ENCODE results near the gene FBF1. TPM values are rescaled to one million over a fixed set of nuclear protein-coding genes. Genes with fewer than 3 reads are reported as not detected.
A peak's percentile ranks its signal among the peaks of the same experiment; 100 is the strongest.

The FBF1 gene
- total and polyA plus RNA-seq, 9 of the 15 experiments (the other 6 are each of a cell fraction or from before 2014, with no cell fraction given), result 0.46 to 14.9 (median 7.5) TPM

DNA sequence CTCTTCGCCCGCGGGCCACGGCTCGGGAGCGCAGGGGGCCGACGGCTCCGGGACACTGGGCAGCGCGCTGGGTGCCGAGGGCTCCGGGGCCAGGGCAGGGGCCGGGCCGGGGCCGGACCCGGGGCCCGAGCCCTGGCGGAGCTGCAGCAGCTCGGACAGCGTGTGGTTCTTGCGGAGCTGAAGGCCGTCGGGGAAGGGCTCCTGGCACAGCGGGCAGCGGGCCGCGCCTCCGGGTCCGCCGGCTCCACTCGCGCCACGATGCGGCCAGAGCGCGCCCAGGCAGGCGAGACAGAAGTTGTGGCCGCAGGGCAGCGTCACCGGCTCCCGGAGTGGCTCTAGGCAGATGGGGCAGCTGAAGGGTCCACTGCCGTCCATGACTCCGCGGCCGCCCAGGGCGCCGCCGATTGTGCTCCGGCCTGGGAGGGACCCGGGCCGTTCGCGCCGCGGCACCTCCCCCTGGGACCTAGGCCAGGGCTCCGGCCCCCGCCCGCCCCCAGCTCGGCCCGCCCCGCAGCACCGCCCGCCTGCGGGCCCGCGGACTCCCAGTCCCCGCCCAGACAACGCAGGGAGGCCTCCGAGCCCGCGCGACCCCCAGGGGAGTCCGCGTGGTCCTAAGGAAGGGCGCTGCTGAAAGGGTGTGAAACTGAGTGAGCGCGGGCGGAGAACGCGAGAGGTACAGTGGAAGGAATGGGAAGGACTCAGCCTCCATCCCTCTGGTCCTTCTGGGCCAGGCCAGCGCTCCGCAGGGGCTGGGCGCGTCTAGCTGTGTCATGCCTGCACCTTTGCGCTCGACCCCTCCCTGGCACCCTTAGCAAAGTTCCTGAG lies 62.5 kb downstream of the FBF1 start, which contains the start of gene TRIM47 (continued):
- TF ChIP-seq CTBP1 (IDR thresholded peaks at IDR 0.05; ENCODE audit: borderline replicate concordance) (peak; percentile 39; the same call in 1 of the 2 replicates), MYC (IDR thresholded peaks at IDR 0.05; ENCODE audit: low read depth, low read length) (0 out of 2 replicates have a peak, but pooled peaks have one; percentile 1), MYC (CRISPR knock-in tag; IDR thresholded peaks at IDR 0.05; ENCODE audit: borderline replicate concordance, low read depth) (no peak), ATF6 (CRISPR knock-in tag; IDR thresholded peaks at IDR 0.05) (no peak), HDAC2 (IDR thresholded peaks at IDR 0.05) (no peak), ZNF707 (CRISPR knock-in tag; conservative IDR thresholded peaks at IDR 0.05) (no peak), RBFOX2 (IDR thresholded peaks at IDR 0.05; ENCODE audit: low read depth, low read length) (peak; percentile 66; the same call in 1 of the 2 replicates), SOX6 (IDR thresholded peaks at IDR 0.05) (no peak), FOXP1 (CRISPR knock-in tag; IDR thresholded peaks at IDR 0.05) (no peak), CEBPG (CRISPR knock-in tag; IDR thresholded peaks at IDR 0.05) (no peak), CEBPG (tag; conservative IDR thresholded peaks at IDR 0.05 in 1 of 2, IDR thresholded peaks at IDR 0.05 in 1 of 2) (no peak), FUS (optimal IDR thresholded peaks at IDR 0.05; ENCODE audit: low read depth, low read length) (no peak), POLR2AphosphoS5 (IDR thresholded peaks at IDR 0.05; ENCODE audit: control insufficient read depth, insufficient read depth, low read depth, low read length) (no peak), NFIC (IDR thresholded peaks at IDR 0.05) (peak; percentile 71)
- TF ChIP-seq, protein P1, sequence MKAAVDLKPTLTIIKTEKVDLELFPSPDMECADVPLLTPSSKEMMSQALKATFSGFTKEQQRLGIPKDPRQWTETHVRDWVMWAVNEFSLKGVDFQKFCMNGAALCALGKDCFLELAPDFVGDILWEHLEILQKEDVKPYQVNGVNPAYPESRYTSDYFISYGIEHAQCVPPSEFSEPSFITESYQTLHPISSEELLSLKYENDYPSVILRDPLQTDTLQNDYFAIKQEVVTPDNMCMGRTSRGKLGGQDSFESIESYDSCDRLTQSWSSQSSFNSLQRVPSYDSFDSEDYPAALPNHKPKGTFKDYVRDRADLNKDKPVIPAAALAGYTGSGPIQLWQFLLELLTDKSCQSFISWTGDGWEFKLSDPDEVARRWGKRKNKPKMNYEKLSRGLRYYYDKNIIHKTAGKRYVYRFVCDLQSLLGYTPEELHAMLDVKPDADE (conservative IDR thresholded peaks at IDR 0.05; ENCODE audit: control insufficient read depth, low read depth, low read length), result 0 out of 2 replicates have a peak, but pooled peaks have one; percentile 13
- TF ChIP-seq, protein P2, sequence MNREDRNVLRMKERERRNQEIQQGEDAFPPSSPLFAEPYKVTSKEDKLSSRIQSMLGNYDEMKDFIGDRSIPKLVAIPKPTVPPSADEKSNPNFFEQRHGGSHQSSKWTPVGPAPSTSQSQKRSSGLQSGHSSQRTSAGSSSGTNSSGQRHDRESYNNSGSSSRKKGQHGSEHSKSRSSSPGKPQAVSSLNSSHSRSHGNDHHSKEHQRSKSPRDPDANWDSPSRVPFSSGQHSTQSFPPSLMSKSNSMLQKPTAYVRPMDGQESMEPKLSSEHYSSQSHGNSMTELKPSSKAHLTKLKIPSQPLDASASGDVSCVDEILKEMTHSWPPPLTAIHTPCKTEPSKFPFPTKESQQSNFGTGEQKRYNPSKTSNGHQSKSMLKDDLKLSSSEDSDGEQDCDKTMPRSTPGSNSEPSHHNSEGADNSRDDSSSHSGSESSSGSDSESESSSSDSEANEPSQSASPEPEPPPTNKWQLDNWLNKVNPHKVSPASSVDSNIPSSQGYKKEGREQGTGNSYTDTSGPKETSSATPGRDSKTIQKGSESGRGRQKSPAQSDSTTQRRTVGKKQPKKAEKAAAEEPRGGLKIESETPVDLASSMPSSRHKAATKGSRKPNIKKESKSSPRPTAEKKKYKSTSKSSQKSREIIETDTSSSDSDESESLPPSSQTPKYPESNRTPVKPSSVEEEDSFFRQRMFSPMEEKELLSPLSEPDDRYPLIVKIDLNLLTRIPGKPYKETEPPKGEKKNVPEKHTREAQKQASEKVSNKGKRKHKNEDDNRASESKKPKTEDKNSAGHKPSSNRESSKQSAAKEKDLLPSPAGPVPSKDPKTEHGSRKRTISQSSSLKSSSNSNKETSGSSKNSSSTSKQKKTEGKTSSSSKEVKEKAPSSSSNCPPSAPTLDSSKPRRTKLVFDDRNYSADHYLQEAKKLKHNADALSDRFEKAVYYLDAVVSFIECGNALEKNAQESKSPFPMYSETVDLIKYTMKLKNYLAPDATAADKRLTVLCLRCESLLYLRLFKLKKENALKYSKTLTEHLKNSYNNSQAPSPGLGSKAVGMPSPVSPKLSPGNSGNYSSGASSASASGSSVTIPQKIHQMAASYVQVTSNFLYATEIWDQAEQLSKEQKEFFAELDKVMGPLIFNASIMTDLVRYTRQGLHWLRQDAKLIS (CRISPR knock-in tag; IDR thresholded peaks at IDR 0.05), result no peak
- TF ChIP-seq, protein P3, sequence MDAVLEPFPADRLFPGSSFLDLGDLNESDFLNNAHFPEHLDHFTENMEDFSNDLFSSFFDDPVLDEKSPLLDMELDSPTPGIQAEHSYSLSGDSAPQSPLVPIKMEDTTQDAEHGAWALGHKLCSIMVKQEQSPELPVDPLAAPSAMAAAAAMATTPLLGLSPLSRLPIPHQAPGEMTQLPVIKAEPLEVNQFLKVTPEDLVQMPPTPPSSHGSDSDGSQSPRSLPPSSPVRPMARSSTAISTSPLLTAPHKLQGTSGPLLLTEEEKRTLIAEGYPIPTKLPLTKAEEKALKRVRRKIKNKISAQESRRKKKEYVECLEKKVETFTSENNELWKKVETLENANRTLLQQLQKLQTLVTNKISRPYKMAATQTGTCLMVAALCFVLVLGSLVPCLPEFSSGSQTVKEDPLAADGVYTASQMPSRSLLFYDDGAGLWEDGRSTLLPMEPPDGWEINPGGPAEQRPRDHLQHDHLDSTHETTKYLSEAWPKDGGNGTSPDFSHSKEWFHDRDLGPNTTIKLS (IDR thresholded peaks at IDR 0.05; ENCODE audit: borderline replicate concordance, low read depth), result no peak
- TF ChIP-seq, protein P4, sequence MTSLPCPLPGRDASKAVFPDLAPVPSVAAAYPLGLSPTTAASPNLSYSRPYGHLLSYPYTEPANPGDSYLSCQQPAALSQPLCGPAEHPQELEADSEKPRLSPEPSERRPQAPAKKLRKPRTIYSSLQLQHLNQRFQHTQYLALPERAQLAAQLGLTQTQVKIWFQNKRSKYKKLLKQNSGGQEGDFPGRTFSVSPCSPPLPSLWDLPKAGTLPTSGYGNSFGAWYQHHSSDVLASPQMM (CRISPR knock-in tag; IDR thresholded peaks at IDR 0.05), result no peak
